Activated effector memory CD4-positive, alpha-beta T cell treated with Interleukin-2 at 50 U/mL for 16 hours (primary cell): Measurements from ENCODE around the gene SIGLEC14.

Source experiments
- DNase-seq: peaks from one replicate; pipeline ENCODE4 v3.0.0-alpha.2; 2020

Gene SIGLEC14

DNA sequence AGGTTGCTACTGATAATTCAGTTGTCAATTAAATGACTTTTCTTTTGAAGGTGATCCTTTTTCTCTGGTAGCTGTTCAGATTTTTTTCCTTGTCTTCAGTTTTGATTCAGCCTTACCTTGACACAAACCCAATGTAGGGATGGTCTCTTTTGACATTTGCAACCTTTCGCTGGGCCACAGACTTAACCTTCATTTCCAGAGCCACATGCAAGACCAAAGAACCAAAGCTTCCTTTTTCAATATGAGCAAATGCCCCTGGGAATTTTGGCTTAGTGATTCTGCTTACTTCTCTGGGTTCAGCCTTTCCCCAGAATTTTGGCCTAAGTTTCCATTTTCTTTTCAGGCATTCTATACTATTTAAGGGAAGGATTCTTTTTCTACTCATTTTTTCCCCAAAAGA is 36.0 kb downstream of the SIGLEC14 start:
- DNase-seq: no peak

DNA sequence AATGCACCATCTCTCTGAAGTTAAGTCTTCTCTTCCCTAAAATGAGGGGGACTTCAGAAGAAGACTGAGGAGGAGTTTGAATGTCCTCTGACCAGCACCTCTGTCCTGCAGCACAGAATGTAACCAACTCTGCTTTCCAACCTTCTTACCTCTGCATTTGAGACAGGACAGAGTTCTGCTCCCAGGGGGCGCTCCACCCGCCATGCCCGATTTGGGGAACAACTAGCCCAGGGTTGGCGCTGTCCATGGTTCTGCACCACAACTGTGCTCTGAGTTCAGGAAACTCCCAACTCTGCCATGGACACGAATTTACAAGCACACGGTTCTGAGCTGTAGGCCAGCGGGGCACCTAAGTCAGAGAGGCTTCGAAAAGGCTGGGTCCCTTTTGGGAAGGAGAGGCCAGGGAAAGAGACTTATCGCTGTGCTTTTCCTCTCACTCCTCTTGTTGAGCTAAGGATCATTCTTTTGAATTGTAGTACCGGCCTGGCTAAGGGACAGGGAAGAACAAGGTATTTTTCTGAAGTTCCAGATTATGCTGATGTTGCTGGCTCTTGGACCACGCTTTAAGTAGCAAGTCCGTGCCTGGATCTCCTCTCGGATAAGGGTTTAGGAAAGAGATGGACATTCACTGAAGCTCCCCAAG is 38.6 kb downstream of the SIGLEC14 start:
- peak; percentile 24 for DNase-seq

DNA sequence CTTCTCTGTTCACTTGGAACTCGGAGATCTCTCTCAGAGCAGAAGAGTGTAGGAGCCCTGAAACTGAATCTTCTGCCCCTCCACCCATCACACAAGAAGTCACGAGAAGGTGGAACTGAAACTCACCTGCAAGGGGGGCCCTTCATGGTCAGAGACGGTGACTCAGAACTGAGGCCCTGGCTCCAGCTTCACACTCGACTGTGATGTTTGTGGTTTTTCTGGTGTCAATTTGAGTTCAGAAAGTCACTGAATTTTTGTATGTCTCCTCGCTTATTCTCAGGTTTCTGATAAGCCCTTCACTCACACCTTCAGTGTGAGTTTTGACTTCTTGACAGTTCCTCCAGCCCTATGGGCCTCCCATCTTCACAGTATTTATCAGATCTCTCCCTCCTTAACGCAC is 39.5 kb downstream of the SIGLEC14 start:
- no peak for DNase-seq

DNA sequence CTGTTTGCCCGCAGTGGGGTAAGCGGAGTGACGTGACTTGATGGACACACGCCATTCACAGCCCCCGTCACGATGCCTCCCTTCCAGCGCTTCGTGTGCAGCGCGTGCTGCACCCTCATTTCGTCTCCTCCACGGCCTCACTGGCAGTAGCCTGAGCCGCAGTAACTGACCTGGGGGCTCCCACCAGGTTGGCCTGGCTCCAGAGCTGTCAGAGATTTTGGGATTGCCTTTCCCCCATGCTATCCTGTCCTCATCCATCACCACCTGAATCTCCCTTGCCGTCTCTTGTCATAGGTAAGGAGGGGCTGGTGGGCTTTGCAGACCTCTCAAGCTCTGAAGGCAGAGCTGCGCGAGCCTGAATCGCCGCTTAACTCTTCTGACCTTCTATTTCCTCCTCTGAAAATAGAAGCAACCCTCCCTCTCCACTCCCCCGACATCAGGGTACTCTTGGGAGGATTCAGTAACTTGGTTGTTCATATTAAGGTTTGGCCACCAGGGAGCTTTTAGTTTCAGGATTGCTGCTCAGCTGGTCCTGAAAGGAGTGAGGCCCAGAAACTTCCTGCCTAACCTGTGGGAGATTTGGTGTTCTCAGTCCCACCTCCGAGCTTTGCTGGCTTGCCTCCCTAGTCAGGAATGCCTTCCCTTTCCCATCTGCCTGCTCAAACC is 44.3 kb downstream of the SIGLEC14 start:
- no peak for DNase-seq

DNA sequence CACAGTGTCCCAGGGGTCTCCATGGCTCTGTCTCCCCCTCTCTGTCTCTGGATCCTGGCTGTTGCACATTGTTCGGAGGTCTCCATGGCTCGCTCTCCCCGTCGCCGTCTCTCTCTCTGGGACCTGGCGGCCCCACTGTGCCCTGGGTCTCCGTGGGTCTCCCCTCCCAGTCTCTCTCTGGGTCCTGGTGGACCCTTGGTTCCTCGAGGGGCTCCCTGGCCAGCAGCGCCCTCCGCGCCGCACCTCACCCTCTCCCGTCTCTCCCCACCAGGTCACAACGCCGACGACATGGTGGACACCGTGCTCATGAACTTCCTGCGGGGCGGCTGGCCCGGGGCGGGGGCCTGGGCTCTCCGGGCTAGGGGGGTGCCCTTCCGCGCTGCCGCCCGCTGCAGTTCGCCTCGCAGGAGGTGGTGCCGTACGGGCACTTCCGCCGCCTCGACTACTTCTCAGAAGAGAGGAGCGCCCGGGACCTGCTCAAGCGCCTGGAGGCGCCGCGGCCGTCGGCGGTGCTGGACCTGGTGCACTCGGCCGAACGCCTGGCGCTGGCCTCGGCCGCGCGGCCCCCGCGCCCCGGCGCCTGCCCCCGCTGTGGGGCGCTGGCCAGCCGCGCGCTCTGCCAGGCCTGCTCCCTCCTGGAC is 45.6 kb downstream of the SIGLEC14 start:
- DNase-seq: no peak

DNA sequence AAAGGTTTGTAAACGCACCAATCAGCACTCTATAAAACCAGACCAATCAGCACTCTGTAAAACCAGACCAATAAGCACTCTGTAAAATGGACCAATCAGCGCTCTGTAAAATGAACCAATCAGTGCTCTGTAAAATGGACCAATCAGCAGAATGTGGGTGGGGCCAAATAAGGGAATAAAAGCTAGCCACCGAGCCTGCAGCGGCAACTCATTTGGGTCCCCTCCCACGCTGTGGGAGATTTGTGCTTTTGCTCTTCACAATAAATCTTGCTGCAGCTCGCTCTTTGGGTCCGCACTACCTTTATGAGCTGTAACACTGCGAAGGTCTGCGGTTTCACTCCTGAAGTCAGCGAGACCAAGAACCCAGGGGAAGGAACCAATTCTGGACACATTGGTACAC is 47.5 kb downstream of the SIGLEC14 start:
- no peak for DNase-seq

DNA sequence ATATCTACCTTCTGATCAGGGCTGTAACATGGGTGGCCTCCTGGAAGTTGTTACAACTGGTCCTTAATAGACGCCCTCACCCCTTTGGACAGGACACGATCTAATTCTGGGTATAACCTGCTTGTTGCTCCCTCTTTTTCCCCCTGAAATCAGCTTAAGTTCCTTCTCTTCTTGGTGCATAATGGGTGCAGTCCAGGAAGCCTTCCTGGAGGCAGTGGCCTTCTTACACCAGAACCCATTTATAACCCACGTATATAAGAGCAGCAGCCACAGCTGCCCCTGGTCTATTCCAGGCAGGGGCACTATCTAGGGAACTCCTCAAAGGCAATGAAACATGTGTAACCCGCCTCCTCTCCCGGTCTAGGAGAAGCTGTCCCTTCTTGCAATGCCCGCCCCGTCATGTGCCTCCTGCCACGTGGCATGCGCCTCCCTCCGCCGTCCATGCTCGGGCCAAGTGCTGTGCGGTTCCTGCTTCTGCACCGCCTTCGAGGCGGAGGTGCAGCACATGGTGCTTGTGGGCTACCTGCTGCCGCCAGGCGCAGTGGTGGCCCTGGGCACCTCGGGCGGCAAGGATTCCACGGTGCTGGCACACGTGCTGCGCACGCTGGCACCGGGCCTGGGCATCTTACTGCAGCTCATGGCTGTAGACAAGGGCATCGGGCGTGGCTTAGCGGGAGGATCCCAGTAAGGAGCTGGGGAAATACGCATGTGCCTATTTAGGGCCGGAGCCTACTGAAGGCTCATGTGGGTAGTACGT is 48.3 kb downstream of the SIGLEC14 start:
- no peak for DNase-seq

DNA sequence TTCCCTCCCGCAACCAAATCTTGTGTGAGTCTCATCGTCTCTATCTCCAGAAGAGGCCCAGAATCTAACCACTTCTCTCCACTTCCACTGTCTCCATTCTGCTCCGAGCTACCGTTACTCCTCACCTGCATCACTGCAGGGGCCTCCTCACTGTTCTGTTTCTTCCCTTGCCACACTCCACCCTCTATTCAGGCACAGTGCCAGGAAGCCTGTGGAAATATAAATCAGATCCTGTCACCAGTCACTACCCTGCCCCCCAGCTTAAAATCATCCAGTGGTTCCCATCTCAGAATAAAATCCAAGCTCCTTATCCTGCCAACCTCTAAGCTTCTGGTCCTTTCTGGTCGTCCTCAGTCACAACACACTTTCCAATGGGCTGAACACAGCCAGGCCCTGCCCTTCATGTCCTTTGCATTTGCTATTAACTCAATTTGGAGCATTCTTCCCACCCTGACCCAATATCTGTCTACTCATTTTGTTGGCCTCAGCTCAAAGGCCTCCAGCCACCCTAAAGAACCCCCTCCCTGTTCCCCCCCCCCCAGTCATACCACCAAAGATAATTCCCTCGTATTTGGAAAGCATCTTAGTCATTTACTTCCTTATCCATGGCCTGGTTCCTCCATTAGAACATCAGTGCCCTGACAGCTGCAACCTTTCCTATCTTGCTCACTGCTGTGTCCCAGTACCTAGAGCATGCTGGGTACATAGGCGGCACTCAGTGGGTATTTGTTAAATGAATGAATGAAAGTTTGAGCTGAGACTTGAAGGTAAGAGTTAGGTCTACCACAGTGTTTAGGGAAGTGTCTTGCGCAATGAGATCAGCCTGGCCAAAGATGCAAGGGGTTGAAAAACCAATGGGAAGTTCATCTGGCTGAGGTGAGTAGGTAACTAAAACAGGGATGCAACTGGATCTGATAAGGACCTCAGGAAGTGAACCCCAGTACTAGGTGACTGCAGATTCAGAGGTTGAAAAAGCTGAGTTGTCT is 51.1 kb downstream of the SIGLEC14 start:
- no peak for DNase-seq

DNA sequence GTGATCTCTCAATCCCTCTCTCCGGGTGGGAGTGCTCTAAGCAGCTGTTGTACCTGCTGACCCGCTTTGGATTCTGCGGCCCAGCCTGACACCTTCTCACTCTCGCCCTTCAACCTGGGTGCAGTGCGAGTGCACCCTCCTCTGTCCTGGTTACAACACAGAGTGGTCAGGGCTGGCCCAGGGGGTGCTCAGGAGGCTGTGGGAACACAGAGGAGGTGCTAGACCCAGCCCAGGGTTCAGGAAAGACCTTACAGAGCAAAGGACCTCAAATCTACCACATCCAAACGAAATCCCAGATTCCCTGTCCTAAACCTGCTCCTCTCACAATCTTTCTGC is 51.9 kb downstream of the SIGLEC14 start:
- no peak for DNase-seq

DNA sequence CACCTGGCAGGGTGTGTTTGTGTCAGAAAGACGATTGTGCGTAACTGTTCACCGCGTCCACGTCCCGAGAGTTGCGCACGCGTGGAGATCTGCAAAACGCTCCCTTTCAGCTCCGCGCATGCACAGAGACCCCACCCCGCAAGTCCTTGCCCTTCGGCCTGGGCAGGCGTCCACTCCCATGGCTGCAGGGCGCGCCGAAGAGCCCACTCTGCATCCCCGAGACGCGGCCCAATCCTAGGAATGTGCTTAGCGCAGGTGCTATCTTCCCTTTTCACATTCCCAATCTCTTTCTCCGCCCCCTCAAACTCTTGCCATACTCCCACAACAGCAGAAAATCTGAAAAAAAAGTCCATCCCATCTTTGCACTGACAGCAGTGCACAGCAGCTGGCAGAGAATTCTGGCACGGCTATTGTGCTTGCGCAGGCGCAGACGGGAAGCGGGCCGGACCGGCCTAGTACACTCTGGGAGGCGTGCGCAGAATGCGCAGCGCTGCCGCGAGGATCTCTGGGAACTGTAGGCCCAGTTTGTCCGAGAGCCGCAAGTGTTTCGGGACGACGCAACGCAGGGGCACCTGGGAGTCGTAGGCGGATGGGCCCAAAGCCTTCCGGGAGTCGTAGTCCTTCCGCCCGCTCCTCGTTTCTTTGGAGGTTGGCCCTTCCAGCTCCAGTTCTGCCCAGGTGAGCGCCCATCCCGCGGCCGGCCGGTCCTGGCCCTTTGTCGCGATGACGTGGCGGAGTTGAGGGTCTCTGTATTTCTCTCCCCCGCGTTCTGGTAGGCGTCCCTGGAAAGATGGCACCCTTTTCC is 52.5 kb downstream of the SIGLEC14 start:
- DNase-seq: peak; percentile 92

DNA sequence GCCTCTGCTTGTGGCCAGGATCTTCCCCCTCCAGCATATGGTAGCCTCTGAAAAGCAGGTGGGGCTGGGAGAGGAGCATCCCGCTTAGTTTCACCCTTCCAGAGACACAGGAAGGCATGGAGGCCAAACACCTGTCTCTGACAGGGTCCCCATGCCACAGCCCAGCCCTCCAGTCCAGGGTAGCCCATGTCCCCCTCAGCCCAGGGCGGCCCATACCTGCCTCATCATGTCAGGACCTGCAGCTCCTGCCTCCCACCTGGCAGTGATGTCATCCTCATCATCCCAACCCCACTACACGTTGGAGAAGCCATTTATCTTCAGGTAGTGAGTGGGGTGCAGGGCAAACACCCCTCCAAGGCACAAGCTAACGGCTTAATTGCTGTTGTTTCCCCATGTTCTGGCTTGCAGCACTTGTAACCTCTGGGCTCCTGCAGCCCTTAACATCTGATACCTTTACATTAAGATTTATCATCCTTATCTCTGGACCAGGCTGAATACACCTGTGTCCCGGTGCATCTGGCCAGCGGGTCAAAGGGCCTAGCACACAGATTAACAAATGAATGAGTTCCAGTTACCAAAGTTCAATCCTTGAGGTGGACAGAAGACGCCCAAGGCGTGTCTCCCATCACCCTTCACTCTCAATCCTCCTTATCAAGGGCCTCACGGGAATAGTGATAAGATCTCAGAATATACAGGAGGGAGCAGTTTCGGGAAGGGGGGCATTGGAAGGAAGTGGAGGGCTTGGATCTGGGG is 53.3 kb downstream of the SIGLEC14 start:
- no peak for DNase-seq
